ENCODE results near the gene TRHDE. TPM values are rescaled to one million over a fixed set of nuclear protein-coding genes. Genes with fewer than 3 reads are reported as not detected.

Gene TRHDE, protein sequence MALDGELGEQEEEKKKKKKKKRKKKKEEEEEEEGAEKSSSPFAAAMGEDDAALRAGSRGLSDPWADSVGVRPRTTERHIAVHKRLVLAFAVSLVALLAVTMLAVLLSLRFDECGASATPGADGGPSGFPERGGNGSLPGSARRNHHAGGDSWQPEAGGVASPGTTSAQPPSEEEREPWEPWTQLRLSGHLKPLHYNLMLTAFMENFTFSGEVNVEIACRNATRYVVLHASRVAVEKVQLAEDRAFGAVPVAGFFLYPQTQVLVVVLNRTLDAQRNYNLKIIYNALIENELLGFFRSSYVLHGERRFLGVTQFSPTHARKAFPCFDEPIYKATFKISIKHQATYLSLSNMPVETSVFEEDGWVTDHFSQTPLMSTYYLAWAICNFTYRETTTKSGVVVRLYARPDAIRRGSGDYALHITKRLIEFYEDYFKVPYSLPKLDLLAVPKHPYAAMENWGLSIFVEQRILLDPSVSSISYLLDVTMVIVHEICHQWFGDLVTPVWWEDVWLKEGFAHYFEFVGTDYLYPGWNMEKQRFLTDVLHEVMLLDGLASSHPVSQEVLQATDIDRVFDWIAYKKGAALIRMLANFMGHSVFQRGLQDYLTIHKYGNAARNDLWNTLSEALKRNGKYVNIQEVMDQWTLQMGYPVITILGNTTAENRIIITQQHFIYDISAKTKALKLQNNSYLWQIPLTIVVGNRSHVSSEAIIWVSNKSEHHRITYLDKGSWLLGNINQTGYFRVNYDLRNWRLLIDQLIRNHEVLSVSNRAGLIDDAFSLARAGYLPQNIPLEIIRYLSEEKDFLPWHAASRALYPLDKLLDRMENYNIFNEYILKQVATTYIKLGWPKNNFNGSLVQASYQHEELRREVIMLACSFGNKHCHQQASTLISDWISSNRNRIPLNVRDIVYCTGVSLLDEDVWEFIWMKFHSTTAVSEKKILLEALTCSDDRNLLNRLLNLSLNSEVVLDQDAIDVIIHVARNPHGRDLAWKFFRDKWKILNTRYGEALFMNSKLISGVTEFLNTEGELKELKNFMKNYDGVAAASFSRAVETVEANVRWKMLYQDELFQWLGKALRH
- polyA plus RNA-seq, result 0.12 to 0.21 TPM (median 0.17 TPM) in 3 replicates
- not detected for polyA plus RNA-seq (2011; ENCODE audit: low read depth)
- polyA plus RNA-seq (2011; cell fraction: cytosol; rRNA removed), result 0.04 and 0.06 TPM in 2 replicates
- 0.11 and 0.55 TPM in 2 replicates for polyA plus RNA-seq (2011; cell fraction: nucleus; rRNA removed)
- polyA plus RNA-seq (2012; ENCODE audit: low replicate concordance), result 0.21 TPM in 1 of 2 replicates, not detected in the other
- 0.13 to 0.90 TPM (median 0.30 TPM) in 3 replicates for polyA minus RNA-seq
- polyA minus RNA-seq (2011; cell fraction: cytosol; rRNA and poly(A)+ RNA removed), result not detected
- 0.93 and 1.3 TPM in 2 replicates for polyA minus RNA-seq (2011; cell fraction: nucleus; rRNA and poly(A)+ RNA removed)

DNA sequence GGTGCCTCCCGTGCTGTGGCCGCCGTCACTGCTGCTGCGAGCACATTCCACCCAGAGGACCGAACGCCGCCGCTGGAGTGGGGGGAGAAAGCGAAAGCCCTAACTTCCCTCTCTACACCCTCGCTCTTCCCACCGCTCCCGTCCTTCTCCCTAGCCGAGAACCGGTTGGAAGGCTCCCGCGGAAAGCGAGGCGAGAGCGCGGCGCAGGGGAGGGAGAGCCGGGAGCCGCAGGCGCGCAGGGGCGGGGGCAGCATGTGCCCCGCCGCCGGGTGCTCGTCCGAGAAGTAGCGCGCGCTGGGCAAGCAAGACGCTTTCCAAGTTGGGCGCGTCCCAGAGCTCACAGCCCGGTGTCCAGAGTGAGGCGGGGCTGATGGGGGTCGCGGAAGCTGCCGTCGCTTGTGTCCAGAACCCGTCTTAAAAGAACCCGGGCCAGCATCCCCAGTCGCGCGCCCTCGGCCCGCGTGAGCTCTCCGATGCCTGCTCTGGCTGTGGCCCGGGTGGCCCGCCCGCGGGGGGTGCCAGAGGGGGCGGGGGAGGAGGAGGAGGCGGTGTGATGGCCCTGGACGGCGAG, at the start of gene TRHDE:
Gene TRHDE, plus strand, starts transcription at position 280 of the 571 bp plus-strand sequence. Its CDS starts 274 bp downstream, at position 554.
- H3K4me2 ChIP-seq (ENCODE audit: control insufficient read depth, extremely low read depth, insufficient read depth, low read depth, low read length), result peak within 1 kb of the TSS; percentile 55
- dilution Hi-C loops (cut with MboI; ENCODE audit: extremely low pct_ligation_motif_present, low sequenced_read_pairs), result no loop called here
- TF ChIP-seq EZH2 (IDR thresholded peaks at IDR 0.05; ENCODE audit: low read length), result no peak
- TF ChIP-seq, protein P1, sequence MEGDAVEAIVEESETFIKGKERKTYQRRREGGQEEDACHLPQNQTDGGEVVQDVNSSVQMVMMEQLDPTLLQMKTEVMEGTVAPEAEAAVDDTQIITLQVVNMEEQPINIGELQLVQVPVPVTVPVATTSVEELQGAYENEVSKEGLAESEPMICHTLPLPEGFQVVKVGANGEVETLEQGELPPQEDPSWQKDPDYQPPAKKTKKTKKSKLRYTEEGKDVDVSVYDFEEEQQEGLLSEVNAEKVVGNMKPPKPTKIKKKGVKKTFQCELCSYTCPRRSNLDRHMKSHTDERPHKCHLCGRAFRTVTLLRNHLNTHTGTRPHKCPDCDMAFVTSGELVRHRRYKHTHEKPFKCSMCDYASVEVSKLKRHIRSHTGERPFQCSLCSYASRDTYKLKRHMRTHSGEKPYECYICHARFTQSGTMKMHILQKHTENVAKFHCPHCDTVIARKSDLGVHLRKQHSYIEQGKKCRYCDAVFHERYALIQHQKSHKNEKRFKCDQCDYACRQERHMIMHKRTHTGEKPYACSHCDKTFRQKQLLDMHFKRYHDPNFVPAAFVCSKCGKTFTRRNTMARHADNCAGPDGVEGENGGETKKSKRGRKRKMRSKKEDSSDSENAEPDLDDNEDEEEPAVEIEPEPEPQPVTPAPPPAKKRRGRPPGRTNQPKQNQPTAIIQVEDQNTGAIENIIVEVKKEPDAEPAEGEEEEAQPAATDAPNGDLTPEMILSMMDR (optimal IDR thresholded peaks at IDR 0.05 in 1 of 3, IDR thresholded peaks at IDR 0.05 in 1 of 3, conservative IDR thresholded peaks at IDR 0.05 in 1 of 3; ENCODE audit: extremely low read depth in 1 of 3, insufficient read depth in 2 of 3, low read length in 3 of 3), result no peak
- H3K9me3 ChIP-seq (ENCODE audit: control insufficient read depth, low read depth, low read length), result no peaks in the 10 kb centered on the region
- H3K27ac ChIP-seq (ENCODE audit: control insufficient read depth, insufficient read depth, low read length), result no peak within 1 kb of the TSS
- peaks cover 47% of the 10 kb centered on the region for H3K27me3 ChIP-seq (ENCODE audit: control insufficient read depth, extremely low read depth, insufficient read depth, low read length)
- H3K36me3 ChIP-seq (ENCODE audit: control insufficient read depth in 2 of 2, extremely low read depth in 1 of 2, insufficient read depth in 2 of 2, low read length in 2 of 2), result no peaks in the 10 kb centered on the region
- H3K4me3 ChIP-seq (ENCODE audit: control insufficient read depth in 2 of 3, extremely low read depth in 1 of 3, insufficient read depth in 2 of 3, low read depth in 1 of 3, low read length in 3 of 3), result peak within 1 kb of the TSS; percentile 37 to 53 (median 47)
- no peaks in the 10 kb centered on the region for H3K79me2 ChIP-seq (ENCODE audit: control insufficient read depth, insufficient read depth, low read length)
- peaks cover 3% of the 10 kb centered on the region for H3K4me1 ChIP-seq (ENCODE audit: control insufficient read depth, extremely low read depth, insufficient read depth, low read length)
- FAIRE-seq (no peak), DNase-seq (ENCODE audit: low read depth, low spot score) (no peak)
- no peak within 1 kb of the TSS for H3K9ac ChIP-seq (ENCODE audit: control insufficient read depth, extremely low read depth, insufficient read depth, low read length)
- no peaks in the 10 kb centered on the region for H3K9me1 ChIP-seq (ENCODE audit: control insufficient read depth, extremely low read depth, insufficient read depth, low read length)
- no peaks in the 10 kb centered on the region for H4K20me1 ChIP-seq (ENCODE audit: control insufficient read depth, extremely low read depth, insufficient read depth, low read length)
- H2AFZ ChIP-seq (ENCODE audit: control insufficient read depth, low read length), result peak within 1 kb of the TSS; percentile 35

DNA sequence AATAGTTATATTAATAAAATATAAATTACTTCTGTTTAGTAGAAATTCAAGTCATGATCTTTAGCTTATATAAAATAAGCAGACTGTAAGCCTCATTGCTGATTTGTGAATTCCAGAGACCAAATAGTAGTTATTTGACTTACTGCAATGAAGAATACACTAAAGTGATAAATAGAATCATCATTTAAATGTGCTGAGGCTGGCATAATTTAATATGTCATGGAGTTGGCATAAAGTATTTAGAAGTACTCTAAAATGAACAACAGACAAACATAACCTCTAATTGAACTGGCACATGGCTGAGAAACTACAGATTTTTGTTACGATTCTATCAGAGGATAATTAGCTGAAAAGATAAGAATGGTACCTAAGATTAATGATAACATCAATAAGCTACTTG, 45.7 kb upstream of the TRHDE start:
- no peak overlapping the region for H3K4me2 ChIP-seq (ENCODE audit: control insufficient read depth, extremely low read depth, insufficient read depth, low read depth, low read length)
- no peaks in the 10 kb centered on the region for H3K9me1 ChIP-seq (ENCODE audit: control insufficient read depth, extremely low read depth, insufficient read depth, low read length)
- TF ChIP-seq, protein P1 (optimal IDR thresholded peaks at IDR 0.05 in 1 of 3, IDR thresholded peaks at IDR 0.05 in 1 of 3, conservative IDR thresholded peaks at IDR 0.05 in 1 of 3; ENCODE audit: extremely low read depth in 1 of 3, insufficient read depth in 2 of 3, low read length in 3 of 3), result no peak
- no peak overlapping the region for H3K4me3 ChIP-seq (ENCODE audit: control insufficient read depth in 2 of 3, extremely low read depth in 1 of 3, insufficient read depth in 2 of 3, low read depth in 1 of 3, low read length in 3 of 3)
- no peak overlapping the region for H3K27ac ChIP-seq (ENCODE audit: control insufficient read depth, insufficient read depth, low read length)
- no peak overlapping the region for H2AFZ ChIP-seq (ENCODE audit: control insufficient read depth, low read length)
- no peaks in the 10 kb centered on the region for H3K9me3 ChIP-seq (ENCODE audit: control insufficient read depth, low read depth, low read length)
- H3K4me1 ChIP-seq (ENCODE audit: control insufficient read depth, extremely low read depth, insufficient read depth, low read length), result no peaks in the 10 kb centered on the region
- no peak overlapping the region for H3K9ac ChIP-seq (ENCODE audit: control insufficient read depth, extremely low read depth, insufficient read depth, low read length)
- no peaks in the 10 kb centered on the region for H4K20me1 ChIP-seq (ENCODE audit: control insufficient read depth, extremely low read depth, insufficient read depth, low read length)
- no peaks in the 10 kb centered on the region for H3K36me3 ChIP-seq (ENCODE audit: control insufficient read depth in 2 of 2, extremely low read depth in 1 of 2, insufficient read depth in 2 of 2, low read length in 2 of 2)
- H3K79me2 ChIP-seq (ENCODE audit: control insufficient read depth, insufficient read depth, low read length), result no peaks in the 10 kb centered on the region
- DNase-seq (ENCODE audit: low read depth, low spot score), result no peak
- FAIRE-seq, result no peak
- dilution Hi-C loops (cut with MboI; ENCODE audit: extremely low pct_ligation_motif_present, low sequenced_read_pairs), result no loop called here
- H3K27me3 ChIP-seq (ENCODE audit: control insufficient read depth, extremely low read depth, insufficient read depth, low read length), result no peaks in the 10 kb centered on the region
